ENCODE data around the gene NIPA2.

NIPA2 gene

DNA sequence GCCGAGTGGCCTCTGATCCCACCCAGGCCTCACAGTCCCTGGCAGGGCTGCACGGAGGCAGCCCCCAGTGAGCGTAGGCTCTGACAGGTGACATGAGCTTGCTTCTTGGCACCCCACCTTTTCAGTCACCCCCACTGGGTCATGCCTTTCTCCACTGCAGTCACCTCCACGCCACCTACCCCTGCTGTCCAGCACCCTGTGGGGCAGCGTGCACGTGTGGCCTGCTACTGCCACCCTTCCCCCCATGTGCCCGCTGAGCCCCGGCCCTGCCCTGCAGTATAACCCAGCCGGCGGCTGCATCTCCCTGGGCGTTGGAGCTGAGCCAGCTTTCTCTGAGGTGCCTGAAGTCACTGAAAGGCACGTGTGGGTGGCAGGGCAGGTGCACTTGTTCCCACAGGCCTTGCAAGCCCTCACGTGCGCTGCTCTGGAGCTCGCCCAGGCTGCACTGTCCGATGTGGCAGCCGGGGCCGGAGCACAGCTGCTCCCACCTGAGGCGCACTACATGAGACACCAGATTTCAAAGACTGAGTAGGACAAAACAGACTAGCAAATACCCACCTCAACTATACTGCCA is 65.6 kb downstream of the NIPA2 start:
- Histone ChIP-seq H3K4me1 (ENCODE audit: insufficient read depth, low read length) (no peaks in the 10 kb centered on the region), H3K4me2 (ENCODE audit: insufficient read depth, low read length) (no peak overlapping the region), H3K36me3 (ENCODE audit: insufficient read depth, low read length) (peaks cover 6% of the 10 kb centered on the region; the same call in 1 of the 2 replicates), H3K27me3 (ENCODE audit: insufficient read depth, low read length, poor library complexity) (no peaks in the 10 kb centered on the region), H2AFZ (ENCODE audit: low read depth, low read length) (no peak overlapping the region), H3K27ac (ENCODE audit: low read length) (no peak overlapping the region), H3K4me3 (ENCODE audit: low read depth in 1 of 2, low read length in 2 of 2) (no peak overlapping the region), H3K9me3 (ENCODE audit: insufficient read depth, low read length, severe bottlenecking) (no peaks in the 10 kb centered on the region), H4K20me1 (ENCODE audit: insufficient read depth, low read length) (no peaks in the 10 kb centered on the region), H3K9ac (ENCODE audit: low read depth, low read length) (no peak overlapping the region), H3K79me2 (ENCODE audit: insufficient read depth, low read length) (no peaks in the 10 kb centered on the region)
- TF ChIP-seq, protein P1, sequence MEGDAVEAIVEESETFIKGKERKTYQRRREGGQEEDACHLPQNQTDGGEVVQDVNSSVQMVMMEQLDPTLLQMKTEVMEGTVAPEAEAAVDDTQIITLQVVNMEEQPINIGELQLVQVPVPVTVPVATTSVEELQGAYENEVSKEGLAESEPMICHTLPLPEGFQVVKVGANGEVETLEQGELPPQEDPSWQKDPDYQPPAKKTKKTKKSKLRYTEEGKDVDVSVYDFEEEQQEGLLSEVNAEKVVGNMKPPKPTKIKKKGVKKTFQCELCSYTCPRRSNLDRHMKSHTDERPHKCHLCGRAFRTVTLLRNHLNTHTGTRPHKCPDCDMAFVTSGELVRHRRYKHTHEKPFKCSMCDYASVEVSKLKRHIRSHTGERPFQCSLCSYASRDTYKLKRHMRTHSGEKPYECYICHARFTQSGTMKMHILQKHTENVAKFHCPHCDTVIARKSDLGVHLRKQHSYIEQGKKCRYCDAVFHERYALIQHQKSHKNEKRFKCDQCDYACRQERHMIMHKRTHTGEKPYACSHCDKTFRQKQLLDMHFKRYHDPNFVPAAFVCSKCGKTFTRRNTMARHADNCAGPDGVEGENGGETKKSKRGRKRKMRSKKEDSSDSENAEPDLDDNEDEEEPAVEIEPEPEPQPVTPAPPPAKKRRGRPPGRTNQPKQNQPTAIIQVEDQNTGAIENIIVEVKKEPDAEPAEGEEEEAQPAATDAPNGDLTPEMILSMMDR (IDR thresholded peaks at IDR 0.05; ENCODE audit: borderline replicate concordance, extremely low read depth, low read length, poor library complexity, severe bottlenecking), result no peak
- no peak for TF ChIP-seq EZH2 (IDR thresholded peaks at IDR 0.05; ENCODE audit: borderline replicate concordance, low read depth, low read length, severe bottlenecking)
- DNase-seq (no peak), ATAC-seq (ENCODE audit: insufficient read depth, low read depth) (no peak)

DNA sequence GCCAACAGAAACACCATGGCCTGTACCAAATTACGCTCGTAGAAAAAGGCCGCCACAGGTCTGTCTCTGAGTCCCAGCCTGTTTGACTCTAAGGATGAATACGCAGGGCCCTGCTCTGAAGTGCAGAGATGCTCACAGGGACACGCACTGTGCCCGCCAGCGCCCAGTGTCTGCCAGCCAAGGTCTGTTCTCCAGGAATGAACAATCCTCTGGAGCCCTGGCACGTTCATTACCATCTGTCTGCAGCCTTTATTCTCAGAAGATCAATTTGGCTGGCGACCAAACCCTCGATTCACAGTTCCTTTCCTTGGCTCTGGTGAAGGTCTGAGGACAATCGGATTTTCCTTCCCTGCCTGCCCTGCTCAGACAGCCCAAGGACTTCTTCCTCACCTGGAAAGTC is 66.3 kb downstream of the NIPA2 start:
- H3K27ac ChIP-seq (ENCODE audit: low read length), result no peak overlapping the region
- H3K36me3 ChIP-seq (ENCODE audit: insufficient read depth, low read length), result peaks cover 6% of the 10 kb centered on the region; the same call in 1 of the 2 replicates
- ATAC-seq (ENCODE audit: insufficient read depth, low read depth) (no peak), DNase-seq (no peak)
- TF ChIP-seq EZH2 (IDR thresholded peaks at IDR 0.05; ENCODE audit: borderline replicate concordance, low read depth, low read length, severe bottlenecking), result no peak
- TF ChIP-seq, protein P1 (IDR thresholded peaks at IDR 0.05; ENCODE audit: borderline replicate concordance, extremely low read depth, low read length, poor library complexity, severe bottlenecking), result no peak
- no peaks in the 10 kb centered on the region for H3K27me3 ChIP-seq (ENCODE audit: insufficient read depth, low read length, poor library complexity)
- no peaks in the 10 kb centered on the region for H3K79me2 ChIP-seq (ENCODE audit: insufficient read depth, low read length)
- H4K20me1 ChIP-seq (ENCODE audit: insufficient read depth, low read length), result no peaks in the 10 kb centered on the region
- H3K9ac ChIP-seq (ENCODE audit: low read depth, low read length), result no peak overlapping the region
- H3K4me2 ChIP-seq (ENCODE audit: insufficient read depth, low read length), result no peak overlapping the region
- no peaks in the 10 kb centered on the region for H3K9me3 ChIP-seq (ENCODE audit: insufficient read depth, low read length, severe bottlenecking)
- H3K4me3 ChIP-seq (ENCODE audit: low read depth in 1 of 2, low read length in 2 of 2), result no peak overlapping the region
- H3K4me1 ChIP-seq (ENCODE audit: insufficient read depth, low read length), result no peaks in the 10 kb centered on the region
- H2AFZ ChIP-seq (ENCODE audit: low read depth, low read length), result no peak overlapping the region

DNA sequence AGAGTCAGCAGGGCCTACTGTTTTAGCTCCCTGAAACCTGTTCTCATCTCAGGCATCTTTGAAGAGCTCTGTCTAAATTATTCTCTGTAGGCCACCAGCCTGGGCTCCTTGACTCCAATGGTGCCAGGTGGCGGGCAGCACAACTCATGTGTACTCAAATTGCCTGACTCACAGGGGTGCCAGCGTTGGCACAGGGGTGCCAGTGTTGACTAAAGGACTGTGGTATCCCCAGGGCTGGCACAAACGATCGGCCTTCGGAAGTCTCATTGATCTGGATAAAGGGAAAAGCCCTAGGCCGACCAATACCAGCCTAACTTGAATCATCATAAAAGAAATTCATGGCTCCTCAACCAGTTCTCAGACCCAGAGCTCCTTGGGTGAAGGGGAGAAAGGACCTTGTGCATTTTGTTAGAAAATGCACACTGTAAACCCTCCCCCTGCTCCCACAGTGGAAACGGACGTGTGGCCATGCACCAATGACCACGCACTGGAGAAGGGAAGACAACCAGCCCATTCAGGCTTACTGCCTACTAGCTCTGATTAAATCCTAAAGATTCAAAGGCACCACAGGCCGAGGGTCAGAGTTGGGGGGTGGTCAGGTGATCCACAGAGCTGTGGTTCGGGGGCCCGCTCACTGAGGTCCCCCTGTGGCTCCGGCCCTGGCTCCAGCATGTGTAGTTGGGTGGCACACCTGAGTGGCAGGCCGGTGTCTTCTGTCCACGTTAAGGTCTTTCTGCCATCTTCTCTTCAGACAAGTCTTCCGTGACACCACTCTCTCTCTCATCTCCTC is 68.9 kb downstream of the NIPA2 start:
- H3K4me2 ChIP-seq (ENCODE audit: insufficient read depth, low read length), result no peak overlapping the region
- no peak for DNase-seq
- H3K9ac ChIP-seq (ENCODE audit: low read depth, low read length), result no peak overlapping the region
- no peaks in the 10 kb centered on the region for H3K9me3 ChIP-seq (ENCODE audit: insufficient read depth, low read length, severe bottlenecking)
- no peak overlapping the region for H2AFZ ChIP-seq (ENCODE audit: low read depth, low read length)
- no peaks in the 10 kb centered on the region for H3K4me1 ChIP-seq (ENCODE audit: insufficient read depth, low read length)
- H3K79me2 ChIP-seq (ENCODE audit: insufficient read depth, low read length), result no peaks in the 10 kb centered on the region
- no peaks in the 10 kb centered on the region for H3K27me3 ChIP-seq (ENCODE audit: insufficient read depth, low read length, poor library complexity)
- peaks cover 6% of the 10 kb centered on the region; the same call in 1 of the 2 replicates for H3K36me3 ChIP-seq (ENCODE audit: insufficient read depth, low read length)
- no peaks in the 10 kb centered on the region for H4K20me1 ChIP-seq (ENCODE audit: insufficient read depth, low read length)
- H3K4me3 ChIP-seq (ENCODE audit: low read depth in 1 of 2, low read length in 2 of 2), result no peak overlapping the region
- ATAC-seq (ENCODE audit: insufficient read depth, low read depth), result no peak
- H3K27ac ChIP-seq (ENCODE audit: low read length), result no peak overlapping the region
- no peak for TF ChIP-seq EZH2 (IDR thresholded peaks at IDR 0.05; ENCODE audit: borderline replicate concordance, low read depth, low read length, severe bottlenecking)
- TF ChIP-seq, protein P1 (IDR thresholded peaks at IDR 0.05; ENCODE audit: borderline replicate concordance, extremely low read depth, low read length, poor library complexity, severe bottlenecking), result no peak
